Measurements from ENCODE around the gene APEH.

DNA sequence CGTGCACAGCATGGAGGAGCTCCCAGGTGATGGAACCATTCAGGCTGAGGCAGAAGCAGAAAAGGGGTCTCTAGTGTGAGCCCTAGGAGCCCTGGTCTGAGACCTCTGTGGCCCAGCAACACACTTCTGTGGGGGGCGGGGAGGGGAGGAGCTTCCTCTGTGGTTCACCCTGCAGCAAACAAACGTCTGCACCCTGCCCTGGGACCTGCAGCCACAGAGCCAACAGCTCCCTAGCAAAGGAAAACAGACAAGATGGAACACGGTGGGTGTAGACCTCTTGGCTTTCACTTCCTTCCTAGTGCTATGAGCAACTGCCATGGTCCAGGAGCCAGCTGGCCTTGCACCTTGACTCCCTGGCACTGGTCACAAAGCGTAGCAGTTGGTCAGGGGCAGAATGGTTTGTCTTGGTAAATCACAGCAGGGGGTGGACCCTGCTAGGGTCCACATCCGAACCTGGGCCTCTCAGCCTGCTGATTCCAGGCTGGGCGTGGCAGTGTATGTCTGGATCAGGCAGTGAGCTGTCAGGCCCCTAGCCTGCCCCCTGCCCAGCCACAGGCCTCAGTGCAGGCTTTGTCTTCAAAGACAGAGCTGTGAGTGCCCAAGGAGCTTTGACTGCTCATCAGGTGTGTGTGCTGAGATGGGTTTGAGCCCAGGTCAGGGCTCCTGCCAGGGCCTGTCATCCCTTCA lies 38.6 kb downstream of the APEH start:
- TF ChIP-seq KDM1A (IDR thresholded peaks at IDR 0.05; ENCODE audit: low read depth) (no peak), NFE2L2 (conservative IDR thresholded peaks at IDR 0.05; ENCODE audit: low read length) (no peak)

Data from A549 (cell line).